HUDEP-2 (cell line): ENCODE results near the gene TSKS.

ENCODE experiments used
- DNase-seq, 76 experiments: peaks; one replicate each; lab custom pipeline; 2025; ENCODE audit not compliant: unreplicated experiment in 76 of 76; lab: John Stamatoyannopoulos, UW

Gene TSKS

GRCh38 chr19:49798574-49798973 lies 35.5 kb upstream of the TSKS start:
- no peak for DNase-seq

DNA sequence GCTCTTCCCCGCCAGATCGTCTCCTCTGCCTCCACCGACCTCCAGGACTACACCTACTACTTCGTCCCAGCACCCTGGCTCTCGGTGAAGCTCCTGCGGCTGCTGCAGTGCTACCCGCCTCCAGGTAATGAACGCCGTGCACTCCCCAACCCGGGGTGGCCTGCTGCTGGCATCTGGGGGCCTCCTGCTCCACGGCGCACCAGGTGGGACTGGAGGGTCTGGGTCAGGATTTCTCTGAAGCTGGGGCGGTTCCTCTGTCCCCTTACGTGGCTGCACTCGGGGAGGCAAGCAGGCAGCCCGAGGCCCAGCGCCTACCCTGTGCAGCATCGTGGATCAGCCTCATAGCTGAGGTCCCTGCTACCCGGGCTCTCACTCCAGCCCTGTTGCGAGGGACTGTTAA lies 32.5 kb upstream of the TSKS start:
- no peak for DNase-seq

DNA sequence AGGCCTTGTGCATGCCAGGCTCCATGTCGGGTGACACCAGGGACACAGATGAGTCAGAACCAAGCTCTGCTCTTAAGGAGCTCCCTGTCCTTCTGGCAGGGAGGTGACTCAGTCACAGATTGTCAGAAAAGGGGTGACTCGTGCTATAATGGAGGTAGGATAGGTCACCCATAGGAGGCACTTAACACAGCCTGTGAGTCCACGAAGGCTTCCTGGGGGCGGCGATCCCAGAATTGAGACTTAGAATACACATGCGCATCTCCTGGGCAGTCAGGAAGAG lies 30.4 kb upstream of the TSKS start:
- DNase-seq: peak in 2 of 76 experiments; percentile 10 to 14

GRCh38 chr19:49792829-49793560 lies 29.9 kb upstream of the TSKS start:
- no peak for DNase-seq

DNA sequence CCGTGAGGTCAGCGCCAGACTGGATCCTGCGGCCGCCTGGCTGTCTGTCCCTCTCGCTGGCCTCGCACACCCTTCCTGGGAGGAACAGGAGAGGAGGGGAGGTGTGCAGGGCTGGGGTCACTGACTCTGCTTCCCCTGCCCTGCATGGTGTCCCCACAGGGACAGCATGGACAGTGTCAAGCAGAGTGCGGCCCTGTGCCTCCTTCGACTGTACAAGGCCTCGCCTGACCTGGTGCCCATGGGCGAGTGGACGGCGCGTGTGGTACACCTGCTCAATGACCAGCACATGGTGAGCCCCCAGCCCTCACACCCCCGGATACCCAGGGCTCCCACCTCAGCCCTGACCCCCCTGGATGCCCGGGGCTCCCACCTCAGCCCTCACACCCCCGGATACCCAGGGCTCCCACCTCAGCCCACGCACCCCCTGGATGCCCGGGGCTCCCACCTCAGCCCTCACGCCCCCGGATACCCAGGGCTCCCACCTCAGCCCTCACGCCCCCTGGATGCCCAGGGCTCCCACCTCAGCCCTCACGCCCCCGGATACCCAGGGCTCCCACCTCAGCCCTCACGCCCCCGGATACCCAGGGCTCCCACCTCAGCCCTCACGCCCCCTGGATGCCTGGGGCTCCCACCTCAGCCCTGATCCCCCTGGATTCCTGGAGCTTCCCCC lies 28.8 kb upstream of the TSKS start:
- no peak for DNase-seq

- DNase-seq: peak in 72 of 76 experiments; percentile 37 to 93 (median 79)
Measured at GRCh38 chr19:49790866-49791265, 27.8 kb upstream of the TSKS start.

DNA sequence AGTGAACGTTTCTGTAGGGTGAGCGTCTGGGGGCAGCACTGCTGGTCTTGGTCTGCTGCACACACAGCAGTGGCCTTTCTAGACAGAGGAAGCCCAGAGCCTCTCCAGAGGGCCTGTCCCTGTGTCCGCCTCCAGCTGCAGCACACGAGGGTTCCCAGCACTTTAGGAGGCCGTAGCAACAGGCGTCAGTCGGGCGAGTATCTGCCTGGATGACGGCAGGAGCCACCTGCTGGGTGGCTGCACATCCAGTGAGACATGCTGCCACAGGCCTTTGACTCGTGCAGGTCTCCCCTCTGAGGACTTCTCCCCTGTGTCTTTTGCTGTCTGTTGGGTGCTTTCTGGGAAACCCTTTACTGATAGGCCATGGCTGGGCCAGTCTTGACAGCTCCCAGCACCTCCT lies 25.8 kb upstream of the TSKS start:
- DNase-seq: no peak

- DNase-seq: no peak
Measured at GRCh38 chr19:49787746-49788145, 24.6 kb upstream of the TSKS start.

DNA sequence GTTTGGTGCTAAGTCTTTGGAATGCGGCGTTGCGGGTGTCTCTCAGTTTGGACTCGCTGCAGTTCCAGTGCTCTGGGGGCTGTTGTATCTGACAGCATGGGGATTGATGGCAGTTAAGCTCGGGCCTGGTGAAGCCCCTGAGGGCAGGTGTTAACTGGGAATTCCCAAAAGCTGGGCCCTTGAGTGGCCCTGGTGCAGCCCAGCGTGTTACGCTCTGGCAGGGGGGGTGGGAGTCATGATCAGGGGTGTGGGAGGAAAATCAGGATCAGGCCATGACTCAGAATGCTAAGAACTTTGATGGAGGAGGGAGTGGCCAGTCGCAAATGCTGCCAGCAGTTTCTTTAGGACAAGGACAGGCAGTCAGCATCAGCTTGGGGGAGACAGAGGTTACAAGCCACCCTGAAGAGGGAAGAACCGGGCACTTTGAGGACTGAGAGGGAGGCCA lies 23.3 kb upstream of the TSKS start:
- no peak for DNase-seq

DNA sequence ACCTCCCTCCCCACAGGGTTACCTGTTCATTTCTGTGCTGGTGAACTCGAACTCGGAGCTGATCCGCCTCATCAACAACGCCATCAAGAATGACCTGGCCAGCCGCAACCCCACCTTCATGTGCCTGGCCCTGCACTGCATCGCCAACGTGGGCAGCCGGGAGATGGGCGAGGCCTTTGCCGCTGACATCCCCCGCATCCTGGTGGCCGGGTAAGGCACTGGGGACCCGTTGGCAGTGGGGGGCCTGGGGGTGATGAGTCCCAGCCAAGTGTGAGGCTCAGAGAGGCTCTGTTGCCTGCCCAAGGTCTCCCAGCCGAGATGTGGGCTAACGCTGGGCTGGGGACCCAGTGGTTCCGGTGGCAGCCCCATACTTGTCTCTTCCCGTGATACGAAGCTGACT lies 19.4 kb upstream of the TSKS start:
- no peak for DNase-seq

DNA sequence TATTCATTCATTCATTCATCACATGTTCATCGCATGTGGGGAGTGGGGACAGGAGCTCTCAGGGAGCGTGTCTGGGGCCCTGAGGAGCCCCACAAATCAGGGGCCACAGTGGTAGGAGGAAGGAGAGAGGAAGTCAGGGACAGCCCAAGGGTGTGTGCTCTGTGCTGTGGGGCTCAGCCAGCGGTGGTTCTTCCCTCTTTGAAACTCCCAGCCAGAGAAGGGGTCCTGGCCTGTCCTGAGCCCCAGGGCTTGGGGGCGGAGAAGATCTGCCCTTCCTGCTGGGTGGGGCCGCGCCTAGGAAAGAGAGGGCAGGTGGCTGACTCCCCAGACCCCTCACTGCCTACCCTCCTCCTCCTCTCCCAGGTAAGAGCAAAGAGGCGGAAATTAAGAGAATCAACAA lies 18.3 kb upstream of the TSKS start:
- DNase-seq: no peak

- no peak for DNase-seq
Measured at GRCh38 chr19:49780861-49781260, 17.8 kb upstream of the TSKS start.

DNA sequence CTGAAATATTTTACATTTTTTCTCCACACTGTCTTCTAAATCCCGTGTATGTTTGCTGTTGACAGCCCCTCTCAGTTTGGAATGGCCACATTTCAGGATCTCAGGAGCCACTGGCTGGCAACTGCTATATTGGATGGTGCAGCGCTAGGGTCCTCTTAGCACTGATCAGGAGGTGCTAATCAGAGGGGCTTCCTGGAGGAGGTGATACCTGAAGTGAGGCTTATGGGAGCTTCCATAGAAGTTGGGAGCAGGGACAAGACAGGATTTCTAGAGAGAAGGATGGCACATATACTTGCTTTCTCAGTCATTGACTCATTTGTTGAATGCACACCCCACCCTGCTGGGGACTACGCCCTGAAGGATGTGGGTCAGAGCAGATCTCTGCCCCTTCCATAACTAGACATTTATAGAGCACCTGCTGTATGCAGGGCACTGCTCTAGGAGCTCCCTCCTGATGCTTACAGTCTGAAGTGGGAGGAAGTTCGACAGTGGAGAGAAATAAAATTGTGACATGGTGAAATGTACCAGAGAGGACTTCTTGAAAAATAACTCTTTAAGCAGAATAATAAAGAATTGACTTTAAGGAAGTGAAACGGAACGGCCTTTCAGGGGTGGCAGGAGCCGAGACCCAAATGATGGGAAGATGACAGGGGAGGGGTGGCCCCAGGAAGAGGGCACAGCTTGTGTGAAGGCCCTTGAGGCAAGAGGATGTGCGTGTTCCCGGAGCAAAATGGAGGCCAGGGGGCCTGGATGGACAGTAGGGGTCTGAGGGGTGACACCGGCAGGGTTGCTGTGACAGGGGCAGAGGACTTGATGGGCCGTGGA lies 16.8 kb upstream of the TSKS start:
- DNase-seq: no peak

DNA sequence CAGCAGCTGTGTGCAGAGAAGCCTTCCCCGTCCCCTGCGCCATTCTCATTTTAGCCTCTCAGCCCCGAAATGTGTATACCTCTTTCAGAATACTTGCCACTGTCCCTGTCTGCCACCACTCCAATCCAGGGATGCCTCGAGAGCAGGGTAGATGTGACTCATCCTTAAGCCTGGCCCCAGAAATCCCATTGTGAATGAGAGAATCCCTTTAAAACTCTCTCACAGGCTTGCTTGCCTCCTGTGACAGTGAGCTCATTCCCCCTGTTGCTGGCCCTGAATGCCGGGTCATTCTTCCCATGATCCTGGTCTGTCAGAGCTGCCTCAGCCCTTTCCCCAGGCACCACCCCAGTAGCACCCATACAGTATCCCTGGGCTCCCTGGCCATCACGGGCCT lies 13.3 kb upstream of the TSKS start:
- DNase-seq: no peak

DNA sequence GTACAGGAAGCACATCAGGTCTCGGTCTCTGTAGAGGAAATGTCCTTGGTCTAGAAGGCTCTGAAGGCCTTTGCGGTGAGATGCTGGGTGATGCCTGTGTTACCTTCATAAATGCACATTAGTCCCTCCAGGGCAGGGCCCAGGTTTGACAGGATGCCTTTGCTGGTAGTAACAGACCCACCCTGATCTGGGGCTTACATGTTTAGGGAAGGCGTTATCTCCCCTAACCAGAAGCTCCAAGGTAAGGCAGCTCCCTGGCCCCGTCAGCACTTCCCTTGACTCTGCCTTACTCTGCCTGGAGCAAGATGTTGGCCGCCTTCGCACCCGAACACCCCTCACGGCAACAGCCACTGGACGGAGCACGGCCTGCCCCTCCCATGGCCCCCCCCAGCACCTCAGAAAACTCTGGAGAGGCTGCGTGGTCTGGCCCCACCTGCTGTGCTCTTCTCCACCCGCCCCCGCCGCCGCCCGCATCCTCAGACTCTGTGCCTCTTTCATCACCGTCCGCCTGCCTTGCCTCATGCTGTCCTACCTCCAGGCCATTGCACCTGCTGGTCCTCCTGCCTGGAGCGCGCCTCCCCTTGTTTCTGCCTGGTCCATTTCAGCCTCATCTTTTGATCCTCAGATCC lies 12.8 kb upstream of the TSKS start:
- DNase-seq: peak in 58 of 76 experiments; percentile 12 to 81 (median 64)

GRCh38 chr19:49774969-49775368 lies 11.9 kb upstream of the TSKS start:
- DNase-seq: no peak

DNA sequence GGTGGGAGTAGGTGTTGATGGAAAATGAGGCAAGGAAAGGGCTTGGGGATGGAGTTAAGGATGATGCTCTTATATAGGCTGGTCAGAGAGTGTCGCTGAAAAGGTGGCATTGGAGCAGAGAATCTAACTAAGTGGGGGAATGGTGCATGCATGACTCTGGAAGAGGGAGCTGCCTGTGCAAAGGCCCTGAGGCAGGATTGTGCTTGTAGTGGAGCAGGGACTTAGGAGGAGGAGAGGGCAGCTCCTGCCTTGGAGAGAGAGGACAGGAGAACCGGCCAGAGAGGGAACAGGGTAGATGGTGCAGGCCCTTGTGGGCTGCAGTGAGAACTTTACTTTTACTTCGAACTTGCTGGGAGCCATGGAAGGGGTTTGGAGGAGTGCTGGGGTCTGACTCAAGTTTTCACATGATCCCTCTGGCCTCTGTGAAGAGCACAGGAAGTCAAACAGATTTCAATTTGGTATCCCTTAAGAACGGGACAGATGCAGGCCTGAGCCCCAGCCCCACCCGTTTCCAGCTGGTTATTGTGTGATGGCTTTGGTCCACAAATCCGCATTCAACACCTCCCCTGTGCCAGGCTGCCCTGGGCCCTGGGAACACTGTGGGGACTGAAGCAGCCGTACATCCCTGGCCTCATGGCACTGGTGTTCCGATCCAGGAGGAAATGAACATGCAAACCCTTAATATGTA lies 10.7 kb upstream of the TSKS start:
- peak in 7 of 76 experiments; percentile 15 to 45 (median 28) for DNase-seq

DNA sequence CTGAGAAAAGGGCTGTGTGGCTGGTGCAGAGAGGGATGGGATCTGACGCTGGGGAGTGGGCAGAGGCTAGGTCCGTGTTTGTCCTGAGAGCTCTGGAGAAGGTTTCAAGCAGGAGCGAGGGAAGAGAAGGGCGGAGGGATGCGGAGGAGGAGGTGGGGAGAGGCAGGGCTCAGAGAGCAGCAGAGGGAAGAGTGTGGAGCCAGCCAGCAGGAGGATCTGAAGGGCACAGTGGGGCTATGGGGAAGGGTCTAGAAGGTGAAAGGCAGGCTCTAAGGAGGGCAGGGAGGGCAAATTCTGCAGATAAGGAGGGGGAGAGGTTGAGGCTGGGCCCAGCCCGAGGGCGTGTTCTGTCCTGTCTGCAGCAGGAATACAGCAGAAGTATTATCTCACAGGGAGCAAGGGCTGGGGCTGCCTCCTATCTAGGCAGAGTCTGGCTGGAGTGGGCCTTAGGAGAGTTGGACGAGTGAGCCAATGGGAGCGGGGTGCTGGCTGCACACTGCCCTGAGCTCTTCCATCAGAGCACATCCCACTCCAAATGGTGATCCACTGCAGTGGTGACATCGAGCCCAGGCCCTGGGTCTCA lies 9.8 kb upstream of the TSKS start:
- peak in 63 of 76 experiments; percentile 28 to 83 (median 63) for DNase-seq

- DNase-seq: no peak
Measured at GRCh38 chr19:49771674-49772139, 8.6 kb upstream of the TSKS start.

DNA sequence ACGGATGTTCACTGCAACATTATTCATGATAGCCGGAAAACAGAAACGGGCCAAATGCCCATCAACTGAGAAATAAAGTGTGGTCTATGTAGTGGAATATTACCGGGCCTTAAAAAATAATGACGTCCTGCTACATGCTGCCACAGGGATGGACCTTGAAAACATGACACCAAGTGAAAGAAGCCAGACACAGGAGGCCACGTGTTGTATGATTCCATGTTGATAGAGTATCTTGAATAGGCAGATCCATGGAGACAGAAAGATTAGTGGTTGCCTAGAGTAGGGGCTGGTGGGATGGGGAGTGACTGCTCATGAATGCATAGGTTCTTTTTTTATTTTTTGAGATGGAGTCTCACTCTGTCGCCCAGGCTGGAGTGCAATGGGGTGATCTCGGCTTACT lies 7.4 kb upstream of the TSKS start:
- DNase-seq: no peak
